Dendritic cell treated with granulocyte-macrophage colony-stimulating factor and Interleukin-4, amounts not matched to agents 40 ng/mL and 50 ng/mL, for 4 days (primary cell): ENCODE measurements around the gene COL4A2.

Experiments
- H3K27ac Mint-ChIP-seq: one replicate; pipeline ENCODE4 v1.8.0; 2022; ENCODE audit warnings: mild to moderate bottlenecking, mixed read lengths
- H3K27me3 Mint-ChIP-seq: one replicate; pipeline ENCODE4 v1.8.0; 2022; ENCODE audit warnings: mild to moderate bottlenecking, mixed read lengths
- H3K36me3 Mint-ChIP-seq: one replicate; pipeline ENCODE4 v1.8.0; 2022; ENCODE audit warnings: low read depth, mixed read lengths
- H3K4me1 Mint-ChIP-seq: one replicate; pipeline ENCODE4 v1.8.0; 2022; ENCODE audit warnings: low read depth, mixed read lengths
- H3K4me3 Mint-ChIP-seq: one replicate; pipeline ENCODE4 v1.8.0; 2022; ENCODE audit warnings: mild to moderate bottlenecking, moderate library complexity, mixed read lengths
- H3K9me3 Mint-ChIP-seq: one replicate; pipeline ENCODE4 v1.8.0; 2022; ENCODE audit warnings: mixed read lengths
- intact Hi-C: fragments of 100-400 bp; cut with micrococcal nuclease; formaldehyde crosslinking; loops from one replicate; pipeline ENCODE4 v1.15.0; 2022

The COL4A2 gene

DNA sequence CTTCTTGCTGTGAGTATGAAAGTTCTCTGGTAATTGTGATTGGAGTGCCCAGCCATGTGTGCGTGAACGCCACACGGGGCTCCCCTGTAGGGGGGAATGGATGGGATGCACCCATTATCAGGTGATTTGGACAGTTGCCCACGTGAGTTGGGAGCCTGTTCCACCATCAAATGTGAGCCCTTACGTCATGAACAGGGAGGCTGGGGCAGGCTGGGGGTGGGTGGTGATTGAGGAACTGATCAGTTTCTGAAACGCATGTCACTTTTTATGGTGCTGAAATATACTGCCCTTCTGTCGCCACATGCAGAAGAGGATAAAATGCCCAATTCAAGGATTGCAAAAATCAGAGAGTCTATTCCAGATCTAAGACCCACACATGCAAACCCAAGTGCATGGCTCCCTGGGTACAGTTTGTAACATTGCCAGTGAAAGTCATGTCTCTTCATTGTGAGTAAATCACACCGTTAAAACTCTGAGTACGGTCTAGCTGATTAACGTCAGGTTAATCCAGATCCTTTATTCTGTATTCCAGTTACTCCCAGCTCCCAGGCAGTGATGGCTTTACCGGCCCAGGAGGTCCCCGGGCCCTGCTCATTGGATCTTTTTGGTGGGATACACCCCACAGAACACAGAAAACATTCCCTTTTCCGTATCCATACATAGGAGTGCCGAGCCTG lies 164.2 kb downstream of the COL4A2 start:
- H3K27ac Mint-ChIP-seq, result peak overlapping the region; percentile 77

DNA sequence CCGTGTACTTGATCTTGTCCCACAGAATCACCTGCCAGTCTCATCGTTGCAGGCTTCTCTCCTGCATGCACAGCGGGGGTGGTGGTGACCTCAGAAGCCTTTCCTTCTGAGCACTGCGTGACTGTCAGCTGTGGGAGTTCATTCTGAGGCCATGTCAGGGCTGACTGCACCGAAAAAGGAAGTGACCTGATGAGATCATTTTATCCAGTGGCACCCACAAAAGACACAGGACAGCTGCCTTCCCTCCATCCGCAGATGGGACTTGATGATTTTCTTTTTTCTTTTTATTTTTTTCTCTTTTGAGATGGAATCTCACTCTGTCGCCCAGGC lies 164.7 kb downstream of the COL4A2 start:
- Mint-ChIP-seq H3K9me3 (no peaks in the 10 kb centered on the region), H3K36me3 (no peaks in the 10 kb centered on the region), H3K27ac (peak overlapping the region; percentile 77), H3K4me3 (peak overlapping the region; percentile 66), H3K27me3 (peaks cover 50% of the 10 kb centered on the region), H3K4me1 (peaks cover 42% of the 10 kb centered on the region)
- intact Hi-C loops, result loop anchor here (1.0 to 2.0 kb wide), 2 partner anchors 65 to 241 kb away; partner anchors contain the start of gene ING1

More for the DNA sequence above, 164.2 kb downstream of the COL4A2 start:
- Mint-ChIP-seq H3K36me3 (no peaks in the 10 kb centered on the region), H3K27me3 (peaks cover 46% of the 10 kb centered on the region), H3K9me3 (no peaks in the 10 kb centered on the region), H3K4me1 (peaks cover 43% of the 10 kb centered on the region), H3K4me3 (peak overlapping the region; percentile 66)
- intact Hi-C loops, result loop anchor here (2.0 kb wide), 1 partner anchor 242 kb away; the partner anchor contains the start of gene ING1

GRCh38 chr13:110472904-110473563 lies 165.9 kb downstream of the COL4A2 start:
- Mint-ChIP-seq H3K36me3 (no peaks in the 10 kb centered on the region), H3K27me3 (peaks cover 43% of the 10 kb centered on the region), H3K4me3 (no peak overlapping the region)

GRCh38 chr13:110474713-110475112 lies 167.6 kb downstream of the COL4A2 start:
- H3K27ac Mint-ChIP-seq, result no peak overlapping the region
- intact Hi-C loops, result no loop called here
- H3K36me3 Mint-ChIP-seq, result no peaks in the 10 kb centered on the region
- H3K9me3 Mint-ChIP-seq, result no peaks in the 10 kb centered on the region
- peaks cover 48% of the 10 kb centered on the region for H3K27me3 Mint-ChIP-seq
- H3K4me1 Mint-ChIP-seq, result peaks cover 58% of the 10 kb centered on the region
- no peak overlapping the region for H3K4me3 Mint-ChIP-seq

More at GRCh38 chr13:110472904-110473563, 165.9 kb downstream of the COL4A2 start:
- H3K4me1 Mint-ChIP-seq, result peaks cover 42% of the 10 kb centered on the region
- intact Hi-C loops, result loop anchor here (1.0 kb wide), 1 partner anchor 63 kb away; no protein-coding TSS in a partner anchor
- H3K9me3 Mint-ChIP-seq, result no peaks in the 10 kb centered on the region
- no peak overlapping the region for H3K27ac Mint-ChIP-seq

DNA sequence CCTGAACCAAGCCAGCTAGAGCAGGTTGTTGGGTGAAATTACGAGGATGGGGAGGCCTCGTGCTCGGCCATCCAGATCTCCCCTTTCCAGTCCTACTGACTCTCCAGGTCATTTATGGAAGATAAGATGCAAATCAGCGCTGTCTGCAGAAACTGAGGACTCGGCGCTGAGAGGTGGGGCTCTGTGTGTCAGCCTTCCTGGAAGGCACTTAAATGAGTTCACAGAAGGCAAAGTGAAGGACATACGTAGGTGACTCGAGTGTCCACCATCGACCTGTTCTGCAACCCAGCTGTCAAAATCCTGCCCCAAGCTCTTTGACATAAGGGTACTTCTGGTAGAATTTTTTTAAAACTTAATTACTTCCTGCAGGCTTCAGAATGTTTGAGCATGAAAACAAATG lies 168.0 kb downstream of the COL4A2 start:
- H3K27ac Mint-ChIP-seq, result no peak overlapping the region
- H3K27me3 Mint-ChIP-seq, result peaks cover 52% of the 10 kb centered on the region
- no peak overlapping the region for H3K4me3 Mint-ChIP-seq
- no peaks in the 10 kb centered on the region for H3K9me3 Mint-ChIP-seq
- no peaks in the 10 kb centered on the region for H3K36me3 Mint-ChIP-seq
- H3K4me1 Mint-ChIP-seq, result peaks cover 59% of the 10 kb centered on the region
- intact Hi-C loops, result no loop called here

- peaks cover 55% of the 10 kb centered on the region for H3K4me1 Mint-ChIP-seq
- H3K27me3 Mint-ChIP-seq, result peaks cover 58% of the 10 kb centered on the region
- no peak overlapping the region for H3K4me3 Mint-ChIP-seq
- intact Hi-C loops, result no loop called here
- no peaks in the 10 kb centered on the region for H3K9me3 Mint-ChIP-seq
- no peaks in the 10 kb centered on the region for H3K36me3 Mint-ChIP-seq
- H3K27ac Mint-ChIP-seq, result no peak overlapping the region
Observed at GRCh38 chr13:110475550-110476219, 168.6 kb downstream of the COL4A2 start.

DNA sequence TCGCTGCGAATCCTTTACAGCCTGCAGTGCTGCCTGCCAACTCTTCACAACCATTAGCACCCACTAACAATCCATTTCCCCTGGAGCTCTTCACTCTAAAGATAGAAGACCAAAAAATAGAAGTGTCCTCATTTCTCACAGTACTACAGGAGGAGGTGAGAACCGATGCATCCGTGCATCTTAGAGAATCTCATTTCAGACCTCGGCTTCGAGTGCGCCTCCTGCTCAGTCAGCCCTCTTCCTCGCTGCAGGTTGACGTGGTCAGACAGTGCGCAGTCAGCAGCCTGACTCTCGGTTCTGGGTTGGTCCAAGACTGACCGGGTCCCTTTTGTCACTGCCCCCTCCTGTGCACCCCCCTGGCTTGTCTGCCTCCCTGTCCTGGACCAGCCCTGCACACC lies 169.1 kb downstream of the COL4A2 start:
- H3K4me1 Mint-ChIP-seq, result peaks cover 50% of the 10 kb centered on the region
- H3K9me3 Mint-ChIP-seq, result no peaks in the 10 kb centered on the region
- no peak overlapping the region for H3K4me3 Mint-ChIP-seq
- intact Hi-C loops, result no loop called here
- no peaks in the 10 kb centered on the region for H3K36me3 Mint-ChIP-seq
- H3K27me3 Mint-ChIP-seq, result peaks cover 54% of the 10 kb centered on the region
- H3K27ac Mint-ChIP-seq, result no peak overlapping the region

GRCh38 chr13:110477706-110478245 lies 170.7 kb downstream of the COL4A2 start:
- peak overlapping the region; percentile 33 for H3K27ac Mint-ChIP-seq
- H3K4me3 Mint-ChIP-seq, result no peak overlapping the region
- no peaks in the 10 kb centered on the region for H3K9me3 Mint-ChIP-seq
- no peaks in the 10 kb centered on the region for H3K36me3 Mint-ChIP-seq
- H3K4me1 Mint-ChIP-seq, result peaks cover 35% of the 10 kb centered on the region
- H3K27me3 Mint-ChIP-seq, result peaks cover 69% of the 10 kb centered on the region
- intact Hi-C loops, result no loop called here

GRCh38 chr13:110478405-110479214 lies 171.5 kb downstream of the COL4A2 start:
- H3K27ac Mint-ChIP-seq, result peak overlapping the region; percentile 33
- peaks cover 74% of the 10 kb centered on the region for H3K27me3 Mint-ChIP-seq
- peaks cover 34% of the 10 kb centered on the region for H3K4me1 Mint-ChIP-seq

GRCh38 chr13:110479215-110479545 lies 172.1 kb downstream of the COL4A2 start:
- Mint-ChIP-seq H3K9me3 (no peaks in the 10 kb centered on the region), H3K4me3 (no peak overlapping the region), H3K36me3 (no peaks in the 10 kb centered on the region), H3K27me3 (peaks cover 71% of the 10 kb centered on the region), H3K4me1 (peaks cover 34% of the 10 kb centered on the region), H3K27ac (peak overlapping the region; percentile 10)
- intact Hi-C loops, result no loop called here

More at GRCh38 chr13:110478405-110479214, 171.5 kb downstream of the COL4A2 start:
- Mint-ChIP-seq H3K36me3 (no peaks in the 10 kb centered on the region), H3K4me3 (no peak overlapping the region), H3K9me3 (no peaks in the 10 kb centered on the region)
- intact Hi-C loops, result no loop called here

- peak overlapping the region; percentile 10 for H3K27ac Mint-ChIP-seq
- intact Hi-C loops, result no loop called here
- no peaks in the 10 kb centered on the region for H3K9me3 Mint-ChIP-seq
- no peak overlapping the region for H3K4me3 Mint-ChIP-seq
- H3K4me1 Mint-ChIP-seq, result peaks cover 34% of the 10 kb centered on the region
- H3K36me3 Mint-ChIP-seq, result no peaks in the 10 kb centered on the region
- peaks cover 72% of the 10 kb centered on the region for H3K27me3 Mint-ChIP-seq
Observed at GRCh38 chr13:110479648-110480047, 172.6 kb downstream of the COL4A2 start.

DNA sequence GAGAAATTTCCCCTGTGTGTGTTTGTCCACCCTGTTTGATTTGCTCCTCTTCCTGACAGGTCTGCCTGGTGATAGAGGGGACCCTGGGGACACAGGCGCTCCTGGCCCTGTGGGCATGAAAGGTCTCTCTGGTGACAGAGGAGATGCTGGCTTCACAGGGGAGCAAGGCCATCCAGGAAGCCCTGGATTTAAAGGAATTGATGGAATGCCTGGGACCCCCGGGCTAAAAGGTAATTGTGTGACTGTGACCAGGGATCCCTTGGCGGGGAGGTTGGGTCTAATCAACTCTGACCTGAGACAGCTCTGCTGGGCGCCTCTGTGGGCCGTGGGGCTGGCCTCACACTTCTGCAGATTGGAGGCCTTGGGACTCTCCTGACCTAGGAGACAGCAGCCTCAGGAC lies 173.1 kb downstream of the COL4A2 start:
- Mint-ChIP-seq H3K27ac (peak overlapping the region; percentile 10), H3K4me3 (no peak overlapping the region), H3K9me3 (no peaks in the 10 kb centered on the region), H3K4me1 (peaks cover 29% of the 10 kb centered on the region), H3K36me3 (no peaks in the 10 kb centered on the region), H3K27me3 (peaks cover 70% of the 10 kb centered on the region)
- intact Hi-C loops, result no loop called here

DNA sequence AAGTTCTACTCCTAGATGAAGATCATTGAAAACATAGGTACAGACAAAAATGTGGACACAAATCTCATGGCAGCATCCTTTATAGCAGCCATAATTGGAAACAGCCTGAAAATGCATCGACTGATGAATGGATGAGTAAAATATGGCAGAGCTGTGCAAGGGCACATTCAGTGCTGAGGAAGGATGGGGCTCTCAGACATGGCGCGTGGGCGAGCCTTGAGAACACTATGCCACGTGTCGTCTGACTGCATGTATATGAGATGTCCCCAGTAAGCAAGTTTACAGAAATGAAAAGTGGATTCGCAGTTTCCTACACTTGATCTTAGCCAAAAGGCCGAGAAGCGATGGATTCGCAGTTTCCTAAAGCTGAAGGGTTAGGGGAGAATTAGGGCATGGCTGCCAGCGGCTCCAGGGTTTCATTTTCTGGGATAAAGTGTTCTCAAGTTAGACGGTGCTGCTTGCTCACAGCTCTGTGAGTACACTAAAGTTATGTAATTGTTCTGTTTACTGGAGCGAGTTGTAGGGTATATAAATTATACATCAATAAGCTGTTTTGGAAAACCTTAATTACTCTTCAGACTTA lies 176.4 kb downstream of the COL4A2 start:
- Mint-ChIP-seq H3K4me1 (peaks cover 18% of the 10 kb centered on the region), H3K27me3 (peaks cover 51% of the 10 kb centered on the region), H3K27ac (no peak overlapping the region), H3K9me3 (no peaks in the 10 kb centered on the region), H3K4me3 (no peak overlapping the region), H3K36me3 (no peaks in the 10 kb centered on the region)
- intact Hi-C loops, result no loop called here
